GM19099 (cell line): ENCODE measurements around the gene FHL3.
A peak's percentile ranks its signal among the peaks of the same experiment; 100 is the strongest.

Experiments
- POLR2A ChIP-seq: IDR thresholded peaks from 3 replicates; pipeline ENCODE4 v1.6.1; 2011; ENCODE audit warnings: low read depth; ENCODE audit not compliant: insufficient read length; ENCODE audit errors: extremely low read depth

The FHL3 gene

GRCh38 chr1:38005195-38006007, at the start of gene FHL3:
TSS of gene FHL3 (minus strand) at chr1:38005514. CDS start at chr1:37999412, 6,102 bp downstream.
- peak; percentile 74 for TF ChIP-seq POLR2A

DNA sequence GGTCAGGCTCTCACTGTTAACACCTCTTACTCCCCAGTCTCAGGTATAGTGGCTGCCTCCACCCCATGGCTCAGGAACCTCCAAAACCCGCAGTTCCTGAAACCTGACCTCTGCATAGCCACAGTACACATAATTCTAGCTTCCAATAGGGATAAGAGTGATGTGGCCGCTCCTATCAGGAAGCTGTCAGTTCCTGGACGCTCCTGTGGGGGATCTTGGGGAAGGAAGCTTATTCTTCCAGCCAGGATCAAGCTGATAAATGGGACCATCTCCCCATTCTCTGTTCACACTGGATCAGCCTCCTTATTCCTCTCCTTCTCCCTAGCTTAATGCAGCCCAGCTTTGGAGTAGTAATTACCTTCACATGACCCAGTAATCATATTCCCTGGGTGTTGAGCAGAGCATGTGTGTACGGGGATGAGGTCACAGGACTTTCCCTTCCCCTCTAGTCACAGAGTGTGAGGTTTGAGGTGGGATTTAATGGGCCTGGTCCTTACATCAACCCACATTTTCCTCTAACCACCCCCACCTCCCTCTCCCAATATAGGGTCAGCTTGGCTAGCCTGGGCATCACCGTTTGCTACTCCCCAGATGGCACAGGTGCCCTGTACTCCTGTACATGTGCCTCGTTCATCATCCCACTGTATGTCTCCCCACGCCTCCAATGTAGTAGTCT, 48.2 kb upstream of the FHL3 start:
- TF ChIP-seq POLR2A = no peak

DNA sequence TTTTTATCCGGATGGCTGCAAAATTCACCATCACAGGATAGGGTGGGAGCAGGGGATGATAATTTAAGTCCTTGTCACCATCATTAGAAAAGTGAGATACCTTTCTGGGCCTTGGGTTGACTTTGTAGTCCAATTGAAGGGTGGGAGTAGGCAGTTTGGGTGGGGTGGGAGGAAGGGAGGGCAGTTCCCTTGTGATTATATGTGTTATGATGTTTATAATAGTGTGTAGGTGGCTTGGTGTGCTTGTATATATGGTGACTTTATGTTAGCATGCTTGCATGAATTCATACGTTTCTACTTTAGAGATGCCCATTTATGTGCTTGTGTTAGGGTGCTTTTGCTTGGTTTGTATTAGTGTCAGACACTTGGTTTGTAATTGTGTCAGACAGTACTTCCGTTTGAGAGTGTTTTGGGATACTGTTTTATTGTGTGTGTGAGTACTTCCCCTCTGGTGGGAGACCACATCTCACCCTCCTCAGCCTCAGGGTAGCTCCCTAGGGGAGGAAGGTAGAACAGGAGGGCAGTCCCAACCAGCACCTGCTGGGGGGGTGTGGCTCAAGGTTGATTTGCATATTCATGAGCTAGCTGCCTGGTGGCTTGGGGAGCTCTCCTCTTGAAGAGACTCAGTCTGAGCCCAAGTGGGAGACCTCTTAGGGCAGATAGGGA, 47.6 kb upstream of the FHL3 start:
- peak; percentile 67 for TF ChIP-seq POLR2A

- TF ChIP-seq POLR2A = no peak
These were observed 45.8 kb upstream of the FHL3 start for GRCh38 chr1:38051079-38051543.

- no peak for TF ChIP-seq POLR2A
These were observed 45.2 kb upstream of the FHL3 start for GRCh38 chr1:38050397-38051078.

DNA sequence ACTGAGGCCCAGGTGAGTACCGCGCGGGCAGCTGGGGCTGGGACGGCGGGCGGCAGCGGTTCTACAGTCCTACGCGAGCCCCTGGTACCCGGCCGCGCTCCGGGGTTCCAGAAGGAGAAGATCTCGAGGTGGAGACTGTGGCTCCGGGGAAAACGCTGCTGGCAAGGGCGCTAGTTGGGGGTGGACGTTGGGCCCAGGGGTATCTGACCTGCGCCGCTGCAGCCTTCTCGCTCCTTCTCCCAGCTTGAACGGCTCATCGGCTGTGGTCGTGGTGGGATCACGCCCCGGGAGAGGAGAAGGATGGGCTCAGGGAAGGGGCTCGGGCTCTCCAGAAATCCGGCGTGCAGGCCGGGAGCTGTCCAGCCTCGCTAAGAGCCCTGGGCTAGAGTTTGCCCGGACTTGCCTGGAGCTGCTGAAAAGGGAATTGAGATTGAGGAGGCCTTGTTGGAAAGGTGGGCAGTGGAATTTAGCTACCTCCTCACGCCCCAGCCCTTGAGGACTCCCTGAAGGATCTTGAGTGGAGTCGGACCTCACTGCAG, 42.4 kb upstream of the FHL3 start:
- TF ChIP-seq POLR2A = no peak

DNA sequence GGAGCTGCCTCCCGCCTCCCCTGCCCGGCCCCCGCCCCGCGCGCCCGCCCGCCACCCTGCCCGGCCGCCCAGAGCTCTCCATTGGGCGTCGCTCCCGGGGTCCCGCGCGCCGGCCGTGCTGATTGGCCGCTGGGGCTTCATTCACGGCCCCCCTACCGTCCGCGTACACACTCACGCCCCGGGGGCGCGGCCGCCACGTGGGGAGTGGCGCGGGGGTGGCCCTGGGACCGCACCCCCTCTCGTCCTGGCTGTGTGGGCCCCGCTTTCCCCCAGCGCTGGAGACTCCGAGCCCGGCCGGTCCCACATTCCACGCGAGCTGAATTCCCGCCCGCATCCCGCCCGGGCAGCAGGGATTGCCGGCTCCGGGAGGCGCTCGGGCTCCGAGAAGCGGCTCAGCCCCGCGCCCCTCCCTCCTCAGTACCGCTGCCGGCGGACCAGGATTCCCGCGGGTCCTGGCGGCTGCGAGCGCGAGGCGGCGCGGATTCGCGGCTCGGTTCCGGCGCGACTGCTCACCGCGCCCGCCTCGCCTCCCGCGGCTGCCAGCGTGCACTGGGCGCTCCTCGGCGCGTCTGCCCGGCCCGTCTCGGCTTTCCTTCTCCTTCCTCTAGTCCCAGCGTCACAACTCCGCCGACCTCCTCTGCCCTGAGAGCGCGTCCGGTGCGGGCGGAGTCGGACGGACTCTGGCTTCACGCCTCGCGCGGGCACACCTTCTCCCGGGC, 41.7 kb upstream of the FHL3 start:
- TF ChIP-seq POLR2A = no peak

DNA sequence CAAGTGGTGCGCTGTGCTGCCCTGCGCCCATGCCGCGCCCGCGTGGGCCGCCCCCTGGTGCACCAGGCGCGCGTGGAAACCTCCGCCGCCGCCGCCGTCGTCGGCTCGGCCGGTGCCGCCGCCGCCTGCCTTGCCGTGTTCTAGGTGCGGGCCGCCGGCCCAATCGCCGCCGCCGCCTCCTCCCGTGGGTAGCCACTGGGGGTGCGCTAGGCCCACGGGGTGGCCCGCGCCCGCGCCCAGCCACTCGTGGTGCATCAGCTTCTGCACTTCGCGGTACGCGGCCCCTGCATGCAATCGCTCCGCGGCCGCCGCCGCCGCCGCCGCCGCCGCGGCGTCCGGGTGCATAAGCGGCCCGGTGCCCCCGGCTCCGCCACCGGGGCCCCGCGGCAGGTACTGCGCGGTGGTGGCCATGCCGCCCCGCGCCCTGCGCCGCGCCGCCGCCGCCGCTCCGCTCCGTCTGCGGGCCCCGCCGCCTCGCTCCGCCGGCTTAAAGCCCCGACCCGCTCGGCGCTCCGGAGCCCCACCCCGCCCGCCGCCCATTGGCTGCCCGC, 41.1 kb upstream of the FHL3 start, which contains the start of gene POU3F1:
Gene POU3F1 (minus strand): TSS at position 461 of the 551 bp plus-strand sequence. CDS start 50 bp downstream, at position 411.
- TF ChIP-seq POLR2A = peak; percentile 78

GRCh38 chr1:38045401-38046332, 40.4 kb upstream of the FHL3 start:
- TF ChIP-seq POLR2A = no peak

- no peak for TF ChIP-seq POLR2A
These were observed 39.2 kb upstream of the FHL3 start for GRCh38 chr1:38044221-38045215.

DNA sequence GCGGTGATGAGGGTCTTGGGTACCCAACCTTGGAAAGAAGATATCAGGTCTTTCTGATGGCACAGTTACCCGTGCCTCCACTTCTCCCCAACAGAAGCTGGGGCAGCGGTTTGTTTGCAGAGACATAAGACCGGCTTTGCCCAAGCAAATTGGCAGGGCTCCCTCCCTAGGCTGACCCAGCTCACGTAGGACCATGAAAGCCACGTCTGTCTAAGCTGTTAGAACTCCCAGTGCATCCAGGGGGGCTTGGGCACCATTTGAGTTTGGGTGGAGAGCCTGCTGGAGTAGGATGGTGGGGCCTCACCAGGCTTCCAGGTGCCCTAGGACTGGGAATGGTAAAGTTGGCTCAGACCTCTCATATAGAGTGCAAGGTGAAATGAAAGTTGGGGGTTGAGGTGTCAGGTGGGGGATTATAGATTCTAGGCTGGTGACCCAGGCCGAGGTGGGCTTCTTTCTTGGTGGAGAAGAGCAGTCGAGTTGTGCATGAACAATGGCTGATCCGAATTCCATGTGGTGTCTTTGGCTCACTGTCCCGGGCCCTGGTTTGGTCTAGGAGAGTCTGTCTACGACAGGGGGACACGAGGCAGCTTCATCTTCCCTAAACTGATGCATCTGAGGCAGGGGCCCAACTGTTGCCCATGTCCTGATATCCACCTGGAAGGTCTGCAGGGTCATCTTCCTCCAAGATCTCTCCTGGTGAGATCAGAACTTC, 37.9 kb upstream of the FHL3 start:
- no peak for TF ChIP-seq POLR2A
